Measurements from ENCODE around the gene IFITM1.
"Not testable (repeated sequence)": the region's sequence is repeated elsewhere in the genome, so short reads cannot be mapped to it uniquely, and the experiment has no call there.

IFITM1 gene

DNA sequence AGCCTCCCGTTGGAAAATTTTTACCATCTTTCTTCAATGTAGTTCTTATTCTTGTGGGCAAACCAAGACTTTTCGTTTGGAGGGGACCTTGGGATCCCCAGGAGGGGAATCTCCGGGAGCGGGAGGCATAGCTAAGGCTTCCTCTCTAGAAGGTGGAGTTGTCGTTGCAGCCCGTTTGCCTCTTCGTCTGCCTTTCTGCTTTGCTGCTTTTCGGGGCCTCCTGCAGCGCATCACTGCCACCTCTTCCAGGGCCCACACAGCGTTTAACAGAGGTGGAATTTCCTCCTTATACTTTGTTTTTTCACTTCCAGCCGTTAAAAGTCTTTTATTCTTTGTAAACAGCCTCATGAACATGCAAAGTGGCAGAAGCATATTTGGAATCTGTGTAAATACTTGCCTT lies 10.3 kb downstream of the IFITM1 start:
- DNase-seq (ENCODE audit: insufficient read length, low spot score) (no peak), FAIRE-seq (no peak)
- TF ChIP-seq TAF1 (IDR thresholded peaks at IDR 0.05; ENCODE audit: low read depth, low read length) (no peak), SPI1 (IDR thresholded peaks at IDR 0.05; ENCODE audit: low read depth, low read length) (no peak), POLR2AphosphoS5 (IDR thresholded peaks at IDR 0.05; ENCODE audit: low read depth, low read length) (no peak), POU2F2 (IDR thresholded peaks at IDR 0.05; ENCODE audit: low read depth, low read length) (no peak), POLR2A (IDR thresholded peaks at IDR 0.05; ENCODE audit: low read depth, low read length) (no peak)

DNA sequence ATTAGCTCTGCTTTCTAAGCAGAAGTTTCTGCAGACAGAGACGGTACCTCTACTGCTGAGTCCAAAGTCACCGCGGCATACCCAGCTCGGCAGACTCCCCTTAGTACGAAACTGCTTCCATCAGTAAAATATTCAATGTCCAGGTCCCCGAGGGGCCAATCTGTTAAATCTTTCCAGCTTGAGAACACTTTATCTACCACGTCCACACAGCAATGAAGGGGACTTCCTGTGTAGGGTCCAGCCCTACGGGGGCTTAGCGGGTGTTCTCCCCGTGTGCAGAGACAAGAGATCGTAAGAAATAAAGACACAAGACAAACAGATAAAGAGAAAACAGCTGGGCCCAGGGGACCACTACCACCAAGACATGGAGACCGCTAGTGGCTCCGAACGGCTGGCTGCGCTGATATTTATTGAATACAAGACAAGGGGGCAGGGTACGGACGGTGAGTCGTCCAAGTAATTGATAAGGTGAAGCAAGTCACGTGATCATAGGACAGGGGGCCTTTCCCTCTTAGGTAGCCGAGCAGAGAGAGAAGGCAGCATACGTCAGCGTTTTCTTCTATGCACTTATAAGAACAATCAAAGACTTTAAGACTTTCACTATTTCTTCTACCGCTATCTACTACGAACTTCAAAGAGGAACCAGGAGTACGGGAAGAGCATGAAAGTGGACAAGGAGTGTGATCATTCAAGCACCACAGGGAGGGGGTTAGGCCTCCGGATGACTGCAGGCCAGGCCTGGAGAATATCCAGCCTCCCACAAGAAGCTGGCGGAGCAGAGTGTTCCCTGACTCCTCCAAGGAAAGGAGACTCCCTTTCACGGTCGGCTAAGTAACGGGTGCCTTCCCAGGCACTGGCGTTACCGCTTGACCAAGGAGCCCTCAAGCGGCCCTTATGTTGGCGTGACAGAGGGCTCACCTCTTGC lies 11.0 kb downstream of the IFITM1 start:
- DNase-seq (ENCODE audit: insufficient read length, low spot score); FAIRE-seq: not testable (repeated sequence)

DNA sequence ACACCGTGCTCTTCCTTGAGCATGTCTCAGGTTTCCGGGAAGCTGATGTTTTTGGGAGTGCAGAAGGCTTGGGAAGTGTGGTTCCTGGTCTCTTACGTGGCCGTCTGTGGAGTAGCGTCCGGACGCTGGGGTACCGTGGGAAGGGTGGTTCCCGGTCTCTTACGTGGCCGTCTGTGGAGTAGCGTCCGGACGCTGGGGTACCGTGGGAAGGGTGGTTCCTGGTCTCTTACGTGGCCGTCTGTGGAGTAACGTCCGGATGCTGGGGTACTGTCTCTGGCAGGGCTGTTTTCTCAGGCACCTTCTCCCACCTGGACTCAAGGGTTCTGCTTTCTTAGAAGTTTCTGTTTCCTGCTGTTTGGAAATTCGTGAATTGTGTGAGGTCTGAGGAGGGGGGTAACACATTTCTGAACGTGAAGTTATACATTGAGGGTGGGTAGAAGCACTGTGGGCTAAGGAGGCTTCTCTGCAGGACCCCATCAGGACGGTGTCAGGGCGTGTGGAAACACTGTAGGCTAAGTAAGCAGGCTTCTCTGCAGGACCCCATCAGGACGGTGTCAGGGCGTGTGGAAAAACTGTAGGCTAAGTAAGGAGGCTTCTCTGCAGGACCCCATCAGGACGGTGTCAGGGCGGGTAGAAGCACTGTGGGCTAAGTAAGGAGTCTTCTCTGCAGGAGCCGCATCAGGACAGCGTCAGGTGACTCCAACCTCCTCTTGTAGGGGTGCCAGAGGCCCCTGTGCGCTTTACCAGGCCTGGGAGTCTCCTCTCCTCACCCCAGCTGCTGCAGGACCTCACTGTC lies 12.2 kb downstream of the IFITM1 start:
- FAIRE-seq, result peak; percentile 64
- no peak for TF ChIP-seq POLR2A (IDR thresholded peaks at IDR 0.05; ENCODE audit: low read depth, low read length)
- DNase-seq (ENCODE audit: insufficient read length, low spot score), result no peak

DNA sequence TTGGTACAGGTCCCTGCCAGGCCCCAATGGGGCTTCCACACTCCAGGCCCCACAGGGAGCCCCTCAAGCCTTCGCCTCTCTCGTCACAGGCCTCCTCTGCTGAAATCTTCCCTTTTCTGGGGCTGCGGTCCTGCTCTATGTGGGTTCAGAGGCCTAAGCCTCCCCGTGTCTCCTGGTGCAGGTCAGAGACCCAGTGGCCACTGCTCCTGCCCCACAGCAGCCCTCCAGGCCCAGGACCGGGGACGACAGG lies 12.7 kb downstream of the IFITM1 start:
- no peak for TF ChIP-seq PAX5 (IDR thresholded peaks at IDR 0.05; ENCODE audit: insufficient read depth, low read length, severe bottlenecking)
- TF ChIP-seq TAF1 (IDR thresholded peaks at IDR 0.05; ENCODE audit: low read depth, low read length), result no peak
- no peak for TF ChIP-seq POU2F2 (IDR thresholded peaks at IDR 0.05; ENCODE audit: low read depth, low read length)
- TF ChIP-seq SPI1 (IDR thresholded peaks at IDR 0.05; ENCODE audit: low read depth, low read length), result no peak
- no peak for TF ChIP-seq POLR2AphosphoS5 (IDR thresholded peaks at IDR 0.05; ENCODE audit: low read depth, low read length)
- no peak for TF ChIP-seq POLR2A (IDR thresholded peaks at IDR 0.05; ENCODE audit: low read depth, low read length)
- DNase-seq (ENCODE audit: insufficient read length, low spot score) (no peak), FAIRE-seq (no peak)

DNA sequence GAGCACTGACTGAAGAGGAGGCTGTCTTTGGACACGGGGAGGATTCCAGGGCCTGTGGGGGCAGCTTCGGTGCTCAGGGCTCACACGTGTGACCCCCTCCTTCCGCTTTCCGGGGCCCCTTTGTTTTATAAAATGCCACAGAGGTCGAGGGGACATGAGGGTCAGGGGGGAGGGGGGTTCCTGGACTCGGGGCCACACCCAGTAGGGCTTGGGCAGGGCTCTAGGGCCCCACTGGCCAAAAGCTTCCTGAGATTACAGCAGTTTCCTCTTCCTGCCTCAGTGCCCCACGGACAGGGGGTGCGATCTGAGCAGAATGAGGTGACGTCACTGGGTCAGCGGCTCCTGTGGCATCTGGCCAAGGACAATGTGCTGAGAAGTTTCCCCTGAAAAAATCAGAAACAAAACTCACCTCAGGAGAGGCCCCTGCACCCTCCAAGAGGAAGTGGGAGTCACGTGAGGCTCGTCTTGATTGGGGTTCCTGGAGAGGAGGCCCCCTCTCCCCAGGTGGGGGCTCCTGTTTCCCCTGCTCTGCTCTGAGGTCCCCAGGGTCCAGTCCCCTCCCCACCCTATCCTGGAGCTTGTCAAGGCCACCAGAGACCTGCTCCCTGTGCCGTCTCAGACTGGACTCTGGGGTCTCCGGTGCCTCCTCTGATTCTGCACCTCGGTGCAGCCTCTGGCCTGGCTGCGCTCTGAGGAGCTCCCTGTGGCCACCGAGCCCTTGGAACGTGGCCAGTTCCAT lies 13.2 kb downstream of the IFITM1 start:
- FAIRE-seq, result peak; percentile 93
- peak; percentile 41; the same call in 1 of the 2 replicates for TF ChIP-seq TAF1 (IDR thresholded peaks at IDR 0.05; ENCODE audit: low read depth, low read length)
- TF ChIP-seq POLR2A (IDR thresholded peaks at IDR 0.05; ENCODE audit: low read depth, low read length), result peak; percentile 47; the same call in 1 of the 2 replicates
- no peak for TF ChIP-seq PAX5 (IDR thresholded peaks at IDR 0.05; ENCODE audit: insufficient read depth, low read length, severe bottlenecking)
- no peak for TF ChIP-seq POU2F2 (IDR thresholded peaks at IDR 0.05; ENCODE audit: low read depth, low read length)
- TF ChIP-seq POLR2AphosphoS5 (IDR thresholded peaks at IDR 0.05; ENCODE audit: low read depth, low read length), result no peak
- TF ChIP-seq SPI1 (IDR thresholded peaks at IDR 0.05; ENCODE audit: low read depth, low read length), result peak; percentile 95
- peak; percentile 71 for DNase-seq (ENCODE audit: insufficient read length, low spot score)

DNA sequence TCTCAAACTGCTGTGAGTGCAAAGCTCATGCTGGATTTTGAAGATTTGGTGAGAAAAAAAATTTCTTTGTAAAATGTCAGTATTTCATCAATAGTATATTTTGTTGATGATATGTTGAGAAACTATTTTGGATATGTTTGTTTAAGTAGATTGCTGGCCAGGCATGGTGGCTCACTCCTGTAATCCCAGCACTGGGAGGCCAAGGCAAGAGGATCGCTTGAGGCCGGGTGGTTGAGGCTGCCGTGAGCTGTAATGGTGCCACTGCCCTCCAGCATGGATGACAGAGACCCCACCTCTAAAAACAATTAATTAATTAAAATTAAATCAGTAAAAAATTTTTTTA lies 13.7 kb downstream of the IFITM1 start:
- FAIRE-seq, result no peak

DNA sequence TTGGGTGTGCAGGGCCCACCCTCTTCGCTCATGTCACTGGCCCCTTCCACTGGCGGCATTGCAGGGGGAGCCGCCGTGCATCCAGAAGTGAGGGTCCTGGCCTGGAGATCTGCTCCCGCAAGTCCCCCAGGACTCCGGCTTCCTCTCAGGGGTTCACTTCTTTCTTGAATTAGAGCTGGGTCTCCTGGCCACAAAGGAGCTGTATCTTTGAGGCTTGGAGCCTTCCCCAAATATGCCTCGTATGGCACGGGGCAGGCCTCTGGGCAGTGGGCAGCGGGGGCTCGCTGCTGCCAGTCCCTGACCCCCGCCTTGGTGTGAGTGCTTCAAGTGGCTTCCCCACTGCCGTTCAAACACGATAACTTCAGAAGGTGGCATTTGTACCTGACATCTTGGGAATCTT lies 14.2 kb downstream of the IFITM1 start:
- FAIRE-seq (no peak), DNase-seq (ENCODE audit: insufficient read length, low spot score) (no peak)
- no peak for TF ChIP-seq SPI1 (IDR thresholded peaks at IDR 0.05; ENCODE audit: low read depth, low read length)
- no peak for TF ChIP-seq POLR2AphosphoS5 (IDR thresholded peaks at IDR 0.05; ENCODE audit: low read depth, low read length)
- TF ChIP-seq POLR2A (IDR thresholded peaks at IDR 0.05; ENCODE audit: low read depth, low read length), result no peak
- no peak for TF ChIP-seq TAF1 (IDR thresholded peaks at IDR 0.05; ENCODE audit: low read depth, low read length)

More for the DNA sequence above, 13.7 kb downstream of the IFITM1 start:
- DNase-seq (ENCODE audit: insufficient read length, low spot score), result no peak
- TF ChIP-seq POLR2A (IDR thresholded peaks at IDR 0.05; ENCODE audit: low read depth, low read length) (no peak), PAX5 (IDR thresholded peaks at IDR 0.05; ENCODE audit: insufficient read depth, low read length, severe bottlenecking) (no peak), POU2F2 (IDR thresholded peaks at IDR 0.05; ENCODE audit: low read depth, low read length) (no peak), TAF1 (IDR thresholded peaks at IDR 0.05; ENCODE audit: low read depth, low read length) (no peak), POLR2AphosphoS5 (IDR thresholded peaks at IDR 0.05; ENCODE audit: low read depth, low read length) (no peak), SPI1 (IDR thresholded peaks at IDR 0.05; ENCODE audit: low read depth, low read length) (no peak)

DNA sequence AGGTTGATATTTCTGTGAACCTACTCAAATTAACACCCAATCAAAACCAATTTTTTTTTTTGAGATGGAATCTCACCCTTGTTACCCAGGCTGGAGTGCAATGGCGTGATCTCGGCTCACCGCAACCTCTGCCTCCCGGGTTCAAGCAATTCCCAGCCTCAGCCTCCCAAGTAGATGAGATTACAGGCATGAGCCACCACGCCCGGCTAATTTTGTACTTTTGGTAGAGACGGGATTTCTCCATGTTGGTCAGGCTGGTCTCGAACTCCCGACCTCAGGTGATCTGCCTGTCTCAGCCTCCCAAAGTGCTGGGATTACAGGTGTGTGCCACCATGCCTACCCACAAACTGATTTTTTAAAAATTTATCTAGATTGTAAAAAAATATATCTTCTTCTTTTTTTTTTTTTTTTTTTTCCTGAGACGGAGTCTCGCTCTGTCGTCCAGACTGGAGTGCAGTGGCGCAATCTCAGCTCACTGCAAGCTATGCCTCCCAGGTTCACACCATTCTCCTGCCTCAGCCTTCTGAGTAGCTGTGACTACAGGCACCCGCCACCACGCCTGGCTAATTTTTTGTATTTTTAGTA lies 14.8 kb downstream of the IFITM1 start:
- not testable (repeated sequence) for DNase-seq (ENCODE audit: insufficient read length, low spot score); FAIRE-seq

DNA sequence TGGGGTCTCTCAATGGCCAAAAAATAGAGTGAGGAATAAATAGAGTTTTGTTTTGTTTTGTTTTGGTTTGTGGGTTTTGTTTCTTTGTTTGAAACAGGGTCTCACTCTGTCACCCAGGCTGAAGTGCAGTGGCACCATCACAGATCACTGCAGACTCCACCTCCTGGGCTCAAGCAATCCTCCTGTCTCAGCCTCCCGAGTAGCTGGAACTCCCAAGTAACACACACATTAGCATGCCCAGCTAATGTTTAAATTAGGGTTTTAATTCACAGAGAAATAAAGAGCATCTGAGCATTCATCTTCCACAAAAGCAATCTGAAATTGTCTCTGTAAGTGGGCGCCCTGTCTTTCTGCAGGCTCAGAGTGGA lies 16.0 kb downstream of the IFITM1 start:
- no peak for FAIRE-seq
- no peak for TF ChIP-seq POLR2A (IDR thresholded peaks at IDR 0.05; ENCODE audit: low read depth, low read length)
- no peak for TF ChIP-seq SPI1 (IDR thresholded peaks at IDR 0.05; ENCODE audit: low read depth, low read length)
- TF ChIP-seq POLR2AphosphoS5 (IDR thresholded peaks at IDR 0.05; ENCODE audit: low read depth, low read length), result no peak
- TF ChIP-seq PAX5 (IDR thresholded peaks at IDR 0.05; ENCODE audit: insufficient read depth, low read length, severe bottlenecking), result no peak
- TF ChIP-seq POU2F2 (IDR thresholded peaks at IDR 0.05; ENCODE audit: low read depth, low read length), result no peak
- no peak for TF ChIP-seq TAF1 (IDR thresholded peaks at IDR 0.05; ENCODE audit: low read depth, low read length)
- DNase-seq (ENCODE audit: insufficient read length, low spot score), result no peak

DNA sequence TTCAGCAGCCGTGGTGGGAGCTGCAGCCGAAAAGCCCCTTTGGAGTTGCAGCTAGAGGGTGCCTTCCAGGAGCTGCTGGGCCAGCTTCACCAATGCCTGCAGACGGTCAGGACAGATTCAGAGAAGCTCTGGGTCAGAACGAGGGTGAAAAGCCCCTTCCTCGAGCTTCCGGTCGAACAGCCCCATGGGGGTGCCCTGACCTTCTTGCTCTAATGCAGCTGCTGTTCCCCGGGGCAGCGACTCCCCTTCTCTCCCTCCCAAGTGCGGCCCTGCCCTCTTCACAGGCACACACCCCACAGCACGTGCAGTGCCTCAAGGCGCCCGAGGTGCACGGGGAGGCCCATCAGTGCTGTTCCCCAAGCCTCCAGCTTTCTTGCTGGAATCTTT lies 16.5 kb downstream of the IFITM1 start:
- DNase-seq (ENCODE audit: insufficient read length, low spot score) (no peak), FAIRE-seq (no peak)
- TF ChIP-seq POLR2A (IDR thresholded peaks at IDR 0.05; ENCODE audit: low read depth, low read length) (no peak), POLR2AphosphoS5 (IDR thresholded peaks at IDR 0.05; ENCODE audit: low read depth, low read length) (no peak), SPI1 (IDR thresholded peaks at IDR 0.05; ENCODE audit: low read depth, low read length) (no peak), TAF1 (IDR thresholded peaks at IDR 0.05; ENCODE audit: low read depth, low read length) (no peak), POU2F2 (IDR thresholded peaks at IDR 0.05; ENCODE audit: low read depth, low read length) (no peak), PAX5 (IDR thresholded peaks at IDR 0.05; ENCODE audit: insufficient read depth, low read length, severe bottlenecking) (no peak)

Data from GM12891 (cell line).